Effector CD4-positive, alpha-beta T cell (primary cell): ENCODE data around the gene FLT3LG.

ENCODE experiments used
- DNase-seq: peaks from one replicate; pipeline ENCODE4 v3.0.0-alpha.2; 2020
- total RNA-seq: gene quantifications from one replicate; lab custom pipeline; 2026; lab: John Stamatoyannopoulos, UW

Gene FLT3LG
- 8.3 reads per million, percentile 28 among the genes with 10 or more reads in this experiment for total RNA-seq

DNA sequence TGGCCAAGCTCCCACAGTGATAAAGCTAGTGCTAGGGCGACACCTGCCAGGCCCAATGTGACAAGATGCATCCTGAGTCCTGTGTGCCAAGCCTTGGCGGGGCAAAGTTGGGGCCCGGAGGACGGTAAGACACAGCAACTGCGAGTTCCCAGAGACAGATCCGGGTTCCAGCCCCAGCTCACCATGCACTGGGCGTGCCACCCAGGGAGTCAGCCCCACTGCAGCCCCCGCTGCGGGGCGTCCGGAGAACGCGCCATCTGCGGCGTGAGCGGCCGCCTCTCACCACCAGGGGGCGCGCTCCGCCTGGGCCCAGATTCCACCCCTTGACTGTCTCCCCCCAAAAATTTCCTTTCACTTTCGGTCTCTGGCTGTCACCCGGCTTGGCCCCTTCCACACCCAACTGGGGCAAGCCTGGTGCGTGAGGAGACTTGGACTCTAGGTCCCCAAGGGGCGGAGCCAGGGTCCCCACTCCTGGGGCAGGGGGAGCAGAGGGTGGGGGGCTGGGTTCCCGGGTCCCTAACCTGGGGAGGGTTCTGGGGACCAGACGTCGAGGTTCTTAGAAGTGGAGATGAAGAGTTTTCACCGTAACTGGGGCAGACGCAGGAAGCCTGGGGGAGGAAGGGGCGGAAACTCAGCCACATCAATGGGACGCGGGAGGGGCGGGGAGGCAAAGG, at the start of gene FLT3LG:
TSS of gene FLT3LG (plus strand) at position 348 of the 674 bp plus-strand sequence. CDS start 425 bp downstream, outside the sequence.
- DNase-seq = peak; percentile 85

DNA sequence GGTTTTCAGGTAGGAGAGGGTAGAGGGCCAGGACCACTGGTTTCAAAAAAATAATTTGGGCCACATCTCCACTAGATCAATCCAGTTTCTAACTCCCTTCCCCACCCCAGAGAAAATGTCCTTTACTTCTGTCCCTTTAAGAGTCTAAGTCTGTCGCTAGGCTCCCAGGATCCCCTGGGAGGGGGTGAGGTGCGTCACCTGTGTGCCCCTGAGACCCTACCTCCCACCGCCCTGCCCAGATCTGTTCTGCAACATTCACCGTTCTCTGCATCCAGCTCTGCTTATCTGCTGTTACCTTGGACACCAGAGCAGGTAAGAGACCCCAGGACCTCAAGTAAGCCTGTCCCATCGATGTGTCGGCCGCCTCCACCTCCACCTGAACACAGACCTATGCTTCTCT, 48.8 kb upstream of the FLT3LG start, which contains the start of gene GFY:
TSS of gene GFY (plus strand) at position 211 of the 400 bp plus-strand sequence. CDS start 1,043 bp downstream, outside the sequence.
- no peak for DNase-seq

GRCh38 chr19:49425922-49426592, 48.0 kb upstream of the FLT3LG start:
- no peak for DNase-seq

DNA sequence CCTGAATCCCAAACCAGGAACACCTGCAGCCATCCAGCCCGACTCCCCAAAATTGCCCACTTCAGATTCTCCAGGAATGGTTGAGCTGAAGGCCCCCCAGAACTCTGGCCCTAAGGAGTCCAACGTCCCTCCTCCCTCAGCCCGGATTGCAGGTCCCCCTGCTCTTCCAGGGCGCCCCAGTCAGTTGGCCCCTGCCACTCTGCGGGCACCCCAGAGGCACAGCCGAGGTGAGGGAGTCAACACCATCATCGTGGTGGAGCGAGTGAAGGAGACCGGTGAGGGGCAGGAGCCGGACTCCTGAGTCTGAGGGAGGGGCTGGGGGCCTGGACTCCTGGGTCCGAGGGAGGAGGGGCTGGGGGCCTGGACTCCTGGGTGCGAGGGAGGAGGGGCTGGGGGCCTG, 46.7 kb upstream of the FLT3LG start:
- no peak for DNase-seq

DNA sequence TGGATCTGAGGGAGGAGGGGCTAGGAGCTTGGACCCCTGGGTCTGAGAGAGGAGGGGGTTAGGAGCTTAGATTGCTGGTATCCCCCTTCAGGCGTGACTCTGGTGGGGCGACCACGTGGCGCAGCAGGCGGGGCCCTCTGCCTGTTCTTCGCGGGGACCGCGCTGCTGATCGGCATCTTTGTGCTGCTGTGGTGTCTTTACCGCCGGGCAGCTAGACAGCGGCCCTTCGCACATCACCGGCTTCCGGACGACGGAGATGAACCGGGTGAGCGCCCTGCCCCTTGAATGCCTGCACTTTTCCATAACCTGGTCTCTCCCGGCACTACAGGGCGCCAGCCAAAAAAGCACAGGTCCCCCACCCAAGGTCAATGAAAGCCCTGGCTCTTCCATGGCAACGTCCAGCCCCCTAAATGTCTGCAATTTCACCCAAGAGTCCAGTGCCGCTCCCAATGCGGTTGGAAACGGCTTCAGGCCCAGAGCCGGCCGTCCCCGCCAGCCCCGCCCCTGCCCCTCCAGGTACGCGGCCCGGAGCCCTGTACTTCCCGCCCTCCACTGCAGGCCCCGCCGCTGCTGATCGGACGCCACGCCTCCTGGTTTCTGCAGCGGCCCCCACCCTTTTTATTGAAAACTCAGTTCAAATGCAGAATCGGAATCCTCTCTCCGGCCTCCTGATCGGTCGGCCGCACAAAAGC, 46.0 kb upstream of the FLT3LG start:
- no peak for DNase-seq

DNA sequence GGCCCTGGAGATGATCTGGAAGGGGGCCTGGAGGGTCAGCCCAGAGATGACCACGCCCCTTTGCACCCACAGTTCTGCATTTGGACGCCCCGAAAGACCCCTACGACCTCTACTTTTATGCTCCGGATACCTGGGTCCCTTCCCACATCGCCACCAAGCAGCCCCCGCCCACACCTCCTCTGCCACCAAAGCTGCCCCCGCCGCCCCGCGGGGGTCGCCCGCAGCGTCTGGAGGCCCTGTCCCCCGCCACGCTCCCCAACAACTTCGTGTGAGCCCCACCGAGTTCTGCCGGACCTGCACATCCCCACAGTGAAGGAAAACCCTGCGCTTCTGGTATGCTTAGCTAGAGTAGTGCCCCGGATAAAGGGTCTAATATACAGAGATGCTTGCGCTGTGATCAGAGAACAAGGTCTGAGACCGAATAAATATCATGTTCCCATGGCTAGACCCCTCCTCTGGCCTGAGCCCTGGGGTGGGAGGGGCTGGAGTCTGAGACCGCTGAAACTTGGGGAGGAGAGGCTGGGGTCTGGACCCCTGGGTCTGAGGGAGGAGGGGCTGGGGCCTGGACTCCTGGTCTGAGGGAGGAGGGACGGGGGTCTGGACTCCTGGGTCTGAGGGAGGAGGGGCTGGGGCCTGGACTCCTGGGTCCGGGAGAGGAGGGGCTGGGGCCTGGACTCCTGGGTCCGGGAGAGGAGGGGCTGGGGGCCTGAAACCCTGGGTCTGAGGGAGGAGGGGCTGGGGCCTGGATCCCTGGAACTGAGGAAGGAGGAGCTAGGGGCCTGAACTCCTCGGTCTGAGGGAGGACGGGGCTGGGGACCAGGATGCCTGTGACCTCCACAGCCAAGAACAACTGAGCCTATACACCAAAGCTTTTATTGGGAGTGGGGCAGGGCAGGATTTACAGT, 45.2 kb upstream of the FLT3LG start:
- no peak for DNase-seq

GRCh38 chr19:49430172-49430677, 43.8 kb upstream of the FLT3LG start:
- no peak for DNase-seq

DNA sequence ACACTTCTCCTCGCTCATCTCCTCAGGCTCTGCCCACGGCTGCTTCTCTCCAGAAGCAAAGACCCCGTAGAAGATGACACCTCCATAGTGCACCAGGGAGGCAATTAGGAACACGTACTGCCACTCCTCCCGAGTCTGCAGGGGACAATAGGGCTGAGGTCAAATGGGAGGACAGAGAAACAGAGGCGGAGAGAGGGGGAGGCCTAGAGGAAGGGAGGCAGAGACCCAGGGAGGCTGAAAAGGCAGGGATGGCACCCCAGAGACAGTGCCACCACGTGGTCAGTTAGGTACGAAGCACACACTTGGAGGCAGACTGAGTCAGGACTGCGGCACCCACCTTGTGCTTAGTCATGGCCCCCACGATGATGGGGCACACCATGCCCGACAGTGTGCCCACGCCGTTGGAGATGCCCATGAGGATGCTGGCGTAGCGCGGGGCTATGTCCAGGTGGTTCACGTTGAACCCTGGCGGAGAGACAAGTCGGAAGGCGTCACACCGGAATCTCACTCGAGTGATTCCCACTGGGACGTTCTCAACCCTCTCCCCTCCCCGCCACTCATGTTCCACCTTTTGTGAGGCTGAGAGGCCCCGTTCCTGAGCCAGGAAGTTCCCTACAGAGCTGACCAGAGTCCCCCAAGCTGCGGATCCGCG, 43.2 kb upstream of the FLT3LG start:
- DNase-seq = no peak

DNA sequence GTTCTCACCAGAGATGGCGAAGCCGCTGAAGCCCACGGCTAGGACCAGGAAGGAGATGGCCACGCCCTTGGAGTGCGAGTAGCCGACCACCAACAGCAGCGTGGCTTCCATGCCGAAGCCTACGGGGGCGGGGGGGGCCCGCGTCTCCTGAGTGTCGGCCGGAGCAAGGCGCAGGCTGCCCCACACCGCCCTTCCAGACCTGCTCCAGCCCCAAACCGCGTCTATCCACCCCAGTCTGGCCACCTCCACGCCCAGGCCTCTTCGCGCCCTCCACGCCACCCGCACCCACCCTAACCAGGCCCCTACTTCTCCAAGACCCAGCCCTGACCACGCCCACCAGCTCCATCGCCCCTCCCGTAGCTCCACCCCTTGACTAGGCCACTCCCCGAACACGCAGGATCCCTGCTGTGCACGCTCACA, 42.7 kb upstream of the FLT3LG start:
- no peak for DNase-seq

GRCh38 chr19:49432141-49433073, 41.6 kb upstream of the FLT3LG start:
- DNase-seq = no peak

GRCh38 chr19:49433240-49433901, 40.6 kb upstream of the FLT3LG start:
- DNase-seq = no peak

DNA sequence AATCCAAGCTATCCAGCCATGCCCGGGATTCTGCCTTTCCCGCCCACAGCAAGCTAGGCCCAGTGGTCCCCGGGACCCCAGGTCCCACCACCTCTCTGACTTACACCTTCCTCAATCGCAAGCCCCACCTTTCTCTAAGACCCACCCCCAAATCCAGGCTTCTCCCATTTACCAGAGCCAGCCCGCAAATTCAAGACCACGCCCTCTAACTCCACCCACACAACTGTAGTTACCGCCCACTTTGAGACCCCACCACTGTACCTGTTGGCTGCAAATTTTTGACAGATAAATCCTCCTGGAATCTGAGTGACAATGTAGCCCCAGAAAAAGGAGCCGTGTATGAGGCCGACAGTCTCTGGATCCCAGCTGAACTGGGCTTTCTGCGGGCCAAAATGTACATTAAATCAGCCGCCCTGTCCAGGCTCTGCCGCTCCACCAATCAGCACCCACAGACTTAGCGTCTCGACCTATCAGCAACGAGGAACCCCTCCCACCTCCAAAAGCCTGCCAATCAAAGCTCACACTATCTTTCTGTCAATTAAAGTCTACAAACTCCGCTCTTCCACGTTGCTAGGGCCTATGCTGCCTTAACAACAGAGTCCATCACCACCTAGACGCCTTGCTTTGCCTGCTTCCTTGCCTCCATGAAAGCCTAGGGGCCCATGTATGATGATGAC, 39.0 kb upstream of the FLT3LG start:
- no peak for DNase-seq

GRCh38 chr19:49435670-49436069, 38.3 kb upstream of the FLT3LG start:
- DNase-seq = no peak

- no peak for DNase-seq
Observed at GRCh38 chr19:49436381-49437017, 37.5 kb upstream of the FLT3LG start.

DNA sequence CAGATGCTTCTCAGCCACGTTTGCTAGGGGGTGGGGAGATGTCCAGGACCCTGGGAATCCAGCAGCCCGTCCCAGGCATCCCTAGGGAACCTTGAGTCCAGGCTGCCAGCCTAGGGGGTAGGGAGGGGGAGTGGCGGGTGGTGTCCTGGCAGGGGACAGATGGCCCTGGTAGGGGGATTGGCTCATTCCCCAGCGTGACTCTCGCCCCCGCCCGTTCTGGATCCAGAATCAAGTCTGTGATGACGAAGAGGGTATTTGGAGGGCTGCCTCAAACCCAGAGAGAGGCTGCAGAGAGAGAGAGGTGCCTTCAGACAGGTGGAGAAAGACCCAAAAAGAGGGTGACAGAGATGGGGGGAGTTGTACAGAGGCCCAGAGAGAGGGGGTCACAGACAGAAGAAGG, 36.8 kb upstream of the FLT3LG start:
- DNase-seq = no peak

GRCh38 chr19:49438261-49438660, 35.8 kb upstream of the FLT3LG start:
- DNase-seq = no peak

DNA sequence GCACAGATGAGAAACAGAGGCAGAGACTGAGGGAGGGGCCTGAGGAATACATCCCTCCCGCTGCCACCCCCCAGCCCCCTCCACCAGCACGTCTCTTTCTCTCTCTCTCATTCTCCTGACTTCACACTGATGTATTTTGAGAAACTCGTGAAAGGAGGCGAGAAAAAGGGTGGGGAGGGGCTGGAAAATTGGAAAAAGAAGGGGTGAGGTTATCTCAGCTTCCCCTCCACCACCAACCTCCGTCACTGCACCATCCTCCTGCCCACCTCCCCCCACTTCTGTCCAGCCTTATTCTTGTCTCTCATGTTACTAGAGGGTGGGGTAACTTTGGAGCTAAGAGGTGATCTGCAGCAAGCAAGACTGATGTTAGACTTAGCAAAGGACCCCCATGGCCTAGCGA, 34.2 kb upstream of the FLT3LG start:
- DNase-seq = no peak

- DNase-seq = no peak
Observed at GRCh38 chr19:49440439-49441209, 33.4 kb upstream of the FLT3LG start.
